ENCODE measurements around the gene MTUS2.

- TF ChIP-seq CTCF (conservative IDR thresholded peaks at IDR 0.05 in 1 of 2, IDR thresholded peaks at IDR 0.05 in 1 of 2; ENCODE audit: low read depth in 1 of 2, low read length in 2 of 2) (no peak), EZH2 (IDR thresholded peaks at IDR 0.05; ENCODE audit: low read length, missing control alignments) (peak; percentile 73)
These were observed 608.4 kb downstream of the MTUS2 start for GRCh38 chr13:29428310-29429181.
